ENCODE results near the gene SAMMSON.

The SAMMSON gene

DNA sequence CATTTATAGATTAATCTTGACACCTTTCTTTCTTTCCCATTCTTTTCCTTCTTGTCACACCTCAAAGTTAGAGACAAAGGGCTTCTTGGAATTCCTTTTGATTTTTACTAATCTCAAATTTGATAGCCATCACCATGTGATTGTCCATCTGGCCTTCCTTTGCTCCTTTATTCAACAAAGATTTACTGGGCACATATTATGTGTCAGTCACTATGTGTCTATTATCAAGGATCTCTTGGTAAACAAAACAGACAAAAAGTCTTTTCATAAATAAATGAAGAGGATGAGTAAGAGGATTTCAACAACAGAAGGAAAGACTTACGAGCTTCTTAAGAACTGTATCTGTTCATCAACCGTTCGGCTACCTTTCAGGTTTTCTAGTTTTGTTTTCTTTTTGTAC lies 56.5 kb downstream of the SAMMSON start:
- H3K4me3 Mint-ChIP-seq: no peak overlapping the region
- H3K36me3 Mint-ChIP-seq (ENCODE audit: low read depth): no peaks in the 10 kb centered on the region
- H3K9me3 Mint-ChIP-seq: no peaks in the 10 kb centered on the region
- H3K27ac Mint-ChIP-seq: no peak overlapping the region
- no peaks in the 10 kb centered on the region for H3K4me1 Mint-ChIP-seq (ENCODE audit: low read depth)
- H3K27me3 Mint-ChIP-seq: peaks cover 20% of the 10 kb centered on the region

DNA sequence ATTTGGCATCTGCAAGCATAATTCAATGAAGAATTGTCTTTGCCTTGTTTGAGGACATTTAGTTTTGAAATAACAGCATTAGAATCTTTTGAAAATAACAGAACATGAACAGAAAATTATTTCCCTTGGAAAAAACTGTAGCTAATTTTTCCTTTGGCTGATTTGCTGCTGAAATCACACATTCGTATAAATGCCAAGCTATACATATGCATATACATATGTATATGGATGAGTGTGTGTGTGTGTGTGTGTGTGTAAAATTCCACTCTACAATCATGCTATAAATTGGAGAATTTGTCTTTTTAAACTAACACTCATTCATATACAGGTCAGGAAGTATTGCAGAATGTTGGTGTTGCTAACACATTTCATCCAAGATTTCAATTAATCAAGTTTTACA lies 57.9 kb downstream of the SAMMSON start:
- no peaks in the 10 kb centered on the region for H3K9me3 Mint-ChIP-seq
- no peaks in the 10 kb centered on the region for H3K36me3 Mint-ChIP-seq (ENCODE audit: low read depth)
- H3K4me3 Mint-ChIP-seq: no peak overlapping the region
- H3K4me1 Mint-ChIP-seq (ENCODE audit: low read depth): no peaks in the 10 kb centered on the region
- no peak overlapping the region for H3K27ac Mint-ChIP-seq
- H3K27me3 Mint-ChIP-seq: peaks cover 20% of the 10 kb centered on the region

DNA sequence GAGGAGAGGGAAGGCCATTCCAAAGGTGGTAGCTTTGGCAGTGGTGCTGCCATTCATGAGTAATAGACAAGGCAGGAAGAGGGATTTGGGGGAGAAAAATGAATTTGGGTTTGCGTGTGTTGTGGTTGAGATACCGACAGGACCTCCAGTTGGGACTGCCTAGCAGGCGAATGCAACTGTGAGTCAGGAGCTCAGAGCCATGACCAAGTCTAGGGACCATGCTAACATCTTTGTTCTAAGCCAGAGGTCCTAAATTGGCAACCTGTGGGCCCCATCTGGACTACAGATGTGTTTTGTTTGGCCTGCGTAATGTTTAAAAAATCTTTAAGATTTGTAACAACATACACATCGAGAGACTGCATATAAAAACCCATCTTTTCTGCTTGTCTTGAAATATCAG lies 61.6 kb downstream of the SAMMSON start:
- H3K4me1 Mint-ChIP-seq (ENCODE audit: low read depth): no peaks in the 10 kb centered on the region
- no peak overlapping the region for H3K27ac Mint-ChIP-seq
- H3K9me3 Mint-ChIP-seq: no peaks in the 10 kb centered on the region
- H3K4me3 Mint-ChIP-seq: no peak overlapping the region
- no peaks in the 10 kb centered on the region for H3K36me3 Mint-ChIP-seq (ENCODE audit: low read depth)
- H3K27me3 Mint-ChIP-seq: peaks cover under 1% of the 10 kb centered on the region

DNA sequence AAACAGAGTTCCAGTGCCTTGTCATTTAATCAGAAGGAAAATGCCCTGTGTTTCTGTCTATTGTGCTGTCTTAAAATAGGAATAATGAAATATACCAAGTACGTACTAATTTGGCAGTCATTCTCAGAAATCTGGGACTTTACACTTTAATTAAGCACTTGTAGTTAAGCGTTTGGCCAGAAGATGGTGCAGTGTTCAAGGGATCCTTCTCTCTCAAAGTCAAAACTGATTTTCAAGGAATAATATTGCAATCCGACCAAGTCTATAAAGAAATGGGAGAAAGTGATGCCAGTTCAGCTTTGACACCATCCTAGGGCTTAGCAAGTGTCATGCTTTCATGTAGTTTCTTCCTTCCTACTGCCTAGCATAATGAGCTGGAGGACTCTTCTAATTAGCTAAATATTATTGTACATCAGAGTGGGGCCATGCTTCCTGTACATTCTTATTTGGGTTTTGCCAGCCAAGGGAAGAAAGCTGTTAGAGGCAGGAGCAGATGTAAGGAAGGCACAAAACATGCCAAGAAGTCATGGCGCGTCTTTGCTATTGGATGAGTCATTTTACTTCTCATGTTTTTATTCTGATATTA lies 64.8 kb downstream of the SAMMSON start:
- H3K27me3 Mint-ChIP-seq: no peaks in the 10 kb centered on the region
- no peak overlapping the region for H3K4me3 Mint-ChIP-seq
- H3K36me3 Mint-ChIP-seq (ENCODE audit: low read depth): no peaks in the 10 kb centered on the region
- H3K9me3 Mint-ChIP-seq: no peaks in the 10 kb centered on the region
- no peak overlapping the region for H3K27ac Mint-ChIP-seq
- H3K4me1 Mint-ChIP-seq (ENCODE audit: low read depth): no peaks in the 10 kb centered on the region

DNA sequence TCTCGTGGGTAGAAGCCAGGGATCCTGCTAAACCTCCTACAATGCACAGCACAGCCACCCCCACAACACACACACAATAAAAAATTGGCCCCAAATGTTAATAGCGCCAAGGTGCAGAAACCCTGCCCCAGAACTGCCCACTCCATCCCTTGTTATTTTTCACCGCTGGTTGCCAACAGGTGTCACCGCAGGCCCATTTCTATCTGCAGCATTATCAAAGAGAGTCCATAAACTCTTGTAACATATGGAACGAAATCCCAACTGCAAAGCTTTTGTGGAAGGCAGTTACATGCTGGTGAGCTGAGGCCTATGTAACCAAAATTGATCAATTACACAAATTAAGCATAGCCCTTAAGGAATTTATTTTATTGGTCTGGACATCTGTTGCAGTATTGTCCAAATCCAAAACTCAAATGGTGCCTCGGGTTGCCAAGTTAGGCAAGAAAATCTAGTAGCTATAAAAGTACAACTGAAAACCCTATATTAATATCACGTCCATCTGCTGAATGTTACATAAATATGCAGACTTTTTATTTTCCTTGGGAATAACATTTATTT lies 66.2 kb downstream of the SAMMSON start:
- no peaks in the 10 kb centered on the region for H3K9me3 Mint-ChIP-seq
- H3K36me3 Mint-ChIP-seq (ENCODE audit: low read depth): no peaks in the 10 kb centered on the region
- H3K4me3 Mint-ChIP-seq: no peak overlapping the region
- H3K27ac Mint-ChIP-seq: no peak overlapping the region
- no peaks in the 10 kb centered on the region for H3K4me1 Mint-ChIP-seq (ENCODE audit: low read depth)
- peaks cover 1% of the 10 kb centered on the region for H3K27me3 Mint-ChIP-seq

DNA sequence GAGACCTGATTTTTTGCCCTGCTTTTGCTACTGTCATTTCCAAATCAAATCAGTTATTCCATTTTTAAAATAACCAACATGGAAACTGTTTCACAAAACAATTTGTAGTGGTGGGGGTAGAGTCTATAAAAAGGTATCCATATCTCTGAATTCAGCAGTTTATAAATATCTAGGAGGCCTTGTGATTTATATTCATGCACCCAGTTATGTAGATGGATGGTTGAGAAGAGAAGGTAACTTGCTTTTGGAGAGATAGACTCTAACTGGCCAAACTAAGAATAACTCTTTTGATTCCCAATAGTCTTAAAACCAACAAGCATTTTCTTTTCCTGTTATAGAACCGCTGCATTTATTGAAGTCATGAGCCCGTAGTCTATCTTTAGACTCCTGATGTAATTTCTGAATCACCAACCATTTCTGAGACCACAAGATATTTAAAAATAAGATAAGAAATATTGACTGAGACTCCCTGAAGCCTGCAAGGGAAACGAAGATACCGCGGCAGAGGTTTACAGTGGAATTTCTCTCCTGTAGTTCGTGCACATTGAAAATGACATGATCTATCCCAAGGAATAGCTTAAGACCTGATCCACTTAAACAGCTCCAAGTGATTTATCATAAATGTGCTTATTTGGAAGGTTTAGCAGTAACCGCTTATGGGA lies 68.5 kb downstream of the SAMMSON start:
- no peaks in the 10 kb centered on the region for H3K36me3 Mint-ChIP-seq (ENCODE audit: low read depth)
- no peak overlapping the region for H3K4me3 Mint-ChIP-seq
- H3K27ac Mint-ChIP-seq: no peak overlapping the region
- H3K4me1 Mint-ChIP-seq (ENCODE audit: low read depth): no peaks in the 10 kb centered on the region
- peaks cover 20% of the 10 kb centered on the region for H3K27me3 Mint-ChIP-seq
- no peaks in the 10 kb centered on the region for H3K9me3 Mint-ChIP-seq

DNA sequence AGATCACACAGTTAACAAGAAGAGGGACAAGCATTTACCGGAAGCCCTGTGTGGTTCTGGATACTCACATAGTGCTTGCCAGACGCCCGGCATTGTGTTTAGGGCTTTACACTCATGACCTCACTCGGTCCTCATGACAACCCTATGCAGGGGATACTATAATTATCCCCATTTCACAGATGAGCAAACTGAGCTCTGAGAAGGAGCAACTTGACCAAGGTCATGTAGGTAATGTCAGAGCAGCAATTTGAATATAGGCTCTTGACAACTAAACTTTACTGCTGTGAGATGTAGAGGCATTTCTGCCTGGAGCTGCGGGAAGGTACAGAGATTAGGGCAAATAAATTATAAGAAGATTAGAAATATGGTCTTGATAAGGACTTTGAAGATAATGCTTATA lies 70.0 kb downstream of the SAMMSON start:
- Mint-ChIP-seq H3K4me3 (no peak overlapping the region), H3K9me3 (no peaks in the 10 kb centered on the region), H3K4me1 (ENCODE audit: low read depth) (no peaks in the 10 kb centered on the region), H3K36me3 (ENCODE audit: low read depth) (no peaks in the 10 kb centered on the region), H3K27me3 (peaks cover 23% of the 10 kb centered on the region), H3K27ac (no peak overlapping the region)

DNA sequence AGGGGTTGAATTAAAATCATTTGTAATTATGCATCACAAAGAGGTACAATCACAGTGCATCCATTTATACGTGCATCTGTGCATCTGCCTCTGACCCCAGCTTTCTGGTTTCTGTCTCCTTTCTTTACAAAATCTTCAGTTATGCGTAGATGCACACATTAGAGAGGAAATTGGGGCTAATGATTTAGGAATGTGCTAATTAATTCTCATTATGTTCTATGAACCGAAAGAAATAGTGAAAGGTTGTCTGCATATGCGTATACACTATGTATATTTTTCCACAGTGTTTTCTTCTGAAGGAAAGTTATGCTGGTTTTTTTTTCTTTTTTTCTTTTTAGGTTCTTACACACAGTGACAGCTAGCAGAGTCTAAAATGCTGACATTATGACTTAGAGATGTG lies 71.6 kb downstream of the SAMMSON start:
- H3K4me3 Mint-ChIP-seq: no peak overlapping the region
- H3K27me3 Mint-ChIP-seq: peaks cover 31% of the 10 kb centered on the region
- no peaks in the 10 kb centered on the region for H3K36me3 Mint-ChIP-seq (ENCODE audit: low read depth)
- H3K4me1 Mint-ChIP-seq (ENCODE audit: low read depth): no peaks in the 10 kb centered on the region
- no peak overlapping the region for H3K27ac Mint-ChIP-seq
- no peaks in the 10 kb centered on the region for H3K9me3 Mint-ChIP-seq

DNA sequence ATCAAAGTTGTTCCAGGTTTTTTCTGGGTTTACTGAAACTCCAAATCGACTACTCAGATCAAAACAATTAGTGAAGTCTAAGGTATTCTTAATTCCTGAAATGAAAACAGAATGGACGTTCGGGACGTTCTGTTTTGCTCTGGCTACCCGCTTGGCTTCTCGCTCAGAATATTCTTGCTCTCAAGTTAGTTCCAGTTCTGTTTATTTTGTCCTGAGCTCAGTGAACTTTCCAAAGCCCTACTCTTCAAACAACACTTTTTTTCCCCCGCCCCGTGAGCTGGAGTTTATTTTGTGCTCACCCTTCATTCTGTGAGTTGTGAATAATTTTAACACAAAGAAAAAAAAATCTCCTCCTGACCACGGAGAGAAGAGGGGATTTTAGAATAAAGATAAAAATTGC lies 72.6 kb downstream of the SAMMSON start:
- H3K9me3 Mint-ChIP-seq: no peaks in the 10 kb centered on the region
- H3K27me3 Mint-ChIP-seq: peaks cover 33% of the 10 kb centered on the region
- no peak overlapping the region for H3K4me3 Mint-ChIP-seq
- H3K4me1 Mint-ChIP-seq (ENCODE audit: low read depth): no peaks in the 10 kb centered on the region
- no peak overlapping the region for H3K27ac Mint-ChIP-seq
- H3K36me3 Mint-ChIP-seq (ENCODE audit: low read depth): no peaks in the 10 kb centered on the region

DNA sequence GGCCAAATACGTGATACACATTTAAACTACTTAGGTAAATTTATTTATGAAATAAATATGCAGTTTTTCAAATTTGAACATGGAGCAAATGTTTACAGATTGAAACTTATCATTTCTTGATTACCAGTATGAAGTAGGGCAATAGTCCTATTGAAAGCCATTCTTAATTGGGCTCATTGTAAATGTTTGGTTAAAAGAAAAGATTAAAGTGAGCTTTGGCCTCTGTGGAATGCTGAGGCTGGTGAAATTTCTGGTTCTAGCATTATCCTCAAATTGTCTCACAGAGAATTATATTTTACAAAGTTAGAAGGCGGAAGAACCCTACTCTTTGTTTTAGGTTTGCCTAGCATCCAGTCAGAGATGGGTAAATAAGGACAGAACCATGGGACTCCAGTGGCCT lies 73.2 kb downstream of the SAMMSON start:
- no peaks in the 10 kb centered on the region for H3K9me3 Mint-ChIP-seq

DNA sequence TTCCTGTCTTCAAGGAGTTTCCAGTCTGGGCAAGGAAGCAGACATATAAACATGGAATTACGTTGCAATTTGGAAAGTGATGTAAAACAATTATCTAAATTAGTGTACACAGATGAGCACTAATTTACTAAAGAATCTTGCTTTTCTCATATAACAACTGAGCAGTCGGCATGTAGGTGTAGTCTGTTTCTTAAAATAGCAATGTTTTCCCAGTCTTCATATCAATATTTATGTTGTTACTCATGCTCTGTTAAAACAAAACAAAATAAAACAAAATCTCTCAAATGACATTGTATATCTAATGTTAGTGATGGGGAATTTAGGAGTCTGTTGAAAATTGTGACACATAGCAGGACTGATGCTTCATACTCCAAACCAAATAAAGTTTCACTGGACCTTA lies 75.6 kb downstream of the SAMMSON start:
- Mint-ChIP-seq H3K27ac (no peak overlapping the region), H3K4me1 (ENCODE audit: low read depth) (no peaks in the 10 kb centered on the region), H3K4me3 (no peak overlapping the region), H3K9me3 (no peaks in the 10 kb centered on the region), H3K36me3 (ENCODE audit: low read depth) (no peaks in the 10 kb centered on the region), H3K27me3 (peaks cover 36% of the 10 kb centered on the region)

More for the DNA sequence above, 73.2 kb downstream of the SAMMSON start:
- H3K36me3 Mint-ChIP-seq (ENCODE audit: low read depth): no peaks in the 10 kb centered on the region
- H3K4me3 Mint-ChIP-seq: no peak overlapping the region
- peaks cover 33% of the 10 kb centered on the region for H3K27me3 Mint-ChIP-seq
- H3K4me1 Mint-ChIP-seq (ENCODE audit: low read depth): no peaks in the 10 kb centered on the region
- no peak overlapping the region for H3K27ac Mint-ChIP-seq

DNA sequence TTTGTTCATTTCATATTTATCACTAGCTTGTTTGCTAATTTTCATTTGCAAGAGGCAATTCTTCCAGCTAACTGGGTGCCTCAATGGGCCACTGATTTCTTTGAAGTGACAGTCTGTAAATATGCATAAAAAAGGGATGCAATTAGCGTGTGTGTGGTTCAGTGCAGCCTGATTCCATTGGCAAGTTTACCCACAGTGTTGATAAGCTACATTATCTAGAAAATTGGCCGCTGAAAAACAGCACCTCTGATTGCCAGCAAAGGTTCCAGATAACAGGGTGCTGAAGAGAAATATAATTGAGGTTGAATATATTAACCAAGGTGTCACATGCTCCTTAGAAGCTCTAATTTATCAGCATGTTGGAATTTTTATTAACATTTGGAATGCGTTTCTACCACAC lies 76.9 kb downstream of the SAMMSON start:
- H3K27me3 Mint-ChIP-seq: peaks cover 31% of the 10 kb centered on the region
- H3K4me3 Mint-ChIP-seq: no peak overlapping the region
- H3K9me3 Mint-ChIP-seq: no peaks in the 10 kb centered on the region
- H3K4me1 Mint-ChIP-seq (ENCODE audit: low read depth): no peaks in the 10 kb centered on the region
- H3K27ac Mint-ChIP-seq: no peak overlapping the region
- no peaks in the 10 kb centered on the region for H3K36me3 Mint-ChIP-seq (ENCODE audit: low read depth)

DNA sequence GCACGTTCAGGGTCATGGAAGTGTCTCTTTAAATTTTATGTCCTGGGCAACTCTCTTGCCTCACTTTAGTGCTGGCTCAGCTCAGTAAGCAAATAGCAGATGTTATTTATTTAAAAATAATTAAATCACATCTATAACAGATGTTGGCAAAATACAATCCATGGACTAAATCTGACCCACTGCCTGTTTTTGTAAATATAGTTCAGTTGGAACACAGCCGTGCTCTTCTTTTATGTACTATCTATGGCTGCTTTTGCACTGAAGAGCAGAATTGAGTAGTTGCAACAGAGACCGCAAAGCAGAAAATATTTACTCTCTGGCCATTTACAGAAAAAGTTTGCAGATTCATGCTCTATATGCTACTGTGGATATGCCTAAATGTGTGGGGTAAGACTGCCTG lies 79.2 kb downstream of the SAMMSON start:
- no peak overlapping the region for H3K27ac Mint-ChIP-seq
- H3K9me3 Mint-ChIP-seq: no peaks in the 10 kb centered on the region
- no peak overlapping the region for H3K4me3 Mint-ChIP-seq
- H3K4me1 Mint-ChIP-seq (ENCODE audit: low read depth): no peaks in the 10 kb centered on the region
- H3K27me3 Mint-ChIP-seq: peaks cover 30% of the 10 kb centered on the region
- H3K36me3 Mint-ChIP-seq (ENCODE audit: low read depth): no peaks in the 10 kb centered on the region

DNA sequence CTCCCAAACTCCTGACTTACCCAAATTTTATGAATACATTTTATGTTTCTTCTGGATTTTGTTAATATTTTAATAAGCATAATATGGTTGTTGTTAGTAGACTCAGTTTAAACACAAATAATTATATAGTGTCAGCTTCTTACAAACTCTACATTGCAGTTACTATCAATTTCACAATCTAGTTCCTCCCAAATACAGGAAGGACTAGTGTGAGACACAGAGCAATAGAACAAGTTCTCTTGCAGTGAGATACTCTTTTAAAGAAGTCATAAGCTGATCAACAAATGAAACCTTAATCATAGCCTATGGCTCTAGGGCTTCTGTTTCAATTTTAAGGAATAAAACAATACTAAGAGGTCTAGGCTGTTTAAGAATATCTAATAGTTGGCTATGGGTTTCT lies 86.1 kb downstream of the SAMMSON start:
- H3K27ac Mint-ChIP-seq: no peak overlapping the region
- no peak overlapping the region for H3K4me3 Mint-ChIP-seq
- H3K4me1 Mint-ChIP-seq (ENCODE audit: low read depth): no peaks in the 10 kb centered on the region
- H3K9me3 Mint-ChIP-seq: no peaks in the 10 kb centered on the region
- H3K27me3 Mint-ChIP-seq: peaks cover 28% of the 10 kb centered on the region
- H3K36me3 Mint-ChIP-seq (ENCODE audit: low read depth): no peaks in the 10 kb centered on the region

DNA sequence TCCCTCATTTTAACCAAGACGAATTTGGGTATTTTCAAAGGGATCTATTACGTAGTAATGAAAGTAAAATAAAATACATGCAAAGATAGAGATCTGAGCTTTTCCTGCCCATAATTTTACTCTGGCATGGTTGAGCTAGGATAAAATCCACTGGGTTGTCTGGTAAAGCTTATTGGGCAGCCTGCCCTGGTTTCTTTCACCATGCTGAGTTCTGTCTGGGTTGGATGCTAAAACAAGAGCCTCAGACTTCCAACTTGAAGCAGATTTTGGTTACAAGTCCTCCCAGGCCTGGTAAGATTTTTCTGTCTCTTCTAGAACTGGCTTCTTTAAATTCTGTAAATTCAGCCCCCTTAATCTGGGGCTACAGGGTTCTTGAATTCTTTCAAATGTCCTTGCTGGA lies 86.8 kb downstream of the SAMMSON start:
- peaks cover 26% of the 10 kb centered on the region for H3K27me3 Mint-ChIP-seq
- no peaks in the 10 kb centered on the region for H3K36me3 Mint-ChIP-seq (ENCODE audit: low read depth)
- H3K4me3 Mint-ChIP-seq: no peak overlapping the region

More for the DNA sequence above, 86.8 kb downstream of the SAMMSON start:
- Mint-ChIP-seq H3K27ac (no peak overlapping the region), H3K4me1 (ENCODE audit: low read depth) (no peaks in the 10 kb centered on the region), H3K9me3 (no peaks in the 10 kb centered on the region)
